Stimulated activated CD8-positive, alpha-beta memory T cell treated with anti-CD3 and anti-CD28 coated beads, Interleukin-2, amount 100 ng/mL, for 48 hours (primary cell): ENCODE measurements around the gene KIRREL1.
A peak's percentile ranks its signal among the peaks of the same experiment; 100 is the strongest.

Experiments
- DNase-seq, 2 donors: peaks; one replicate each; pipeline ENCODE4 v3.0.0-alpha.2; 2020; ENCODE audit warnings: low read depth in 2 of 2

Gene KIRREL1

GRCh38 chr1:157975228-157975950 is 18.1 kb upstream of the KIRREL1 start:
- no peak for DNase-seq

DNA sequence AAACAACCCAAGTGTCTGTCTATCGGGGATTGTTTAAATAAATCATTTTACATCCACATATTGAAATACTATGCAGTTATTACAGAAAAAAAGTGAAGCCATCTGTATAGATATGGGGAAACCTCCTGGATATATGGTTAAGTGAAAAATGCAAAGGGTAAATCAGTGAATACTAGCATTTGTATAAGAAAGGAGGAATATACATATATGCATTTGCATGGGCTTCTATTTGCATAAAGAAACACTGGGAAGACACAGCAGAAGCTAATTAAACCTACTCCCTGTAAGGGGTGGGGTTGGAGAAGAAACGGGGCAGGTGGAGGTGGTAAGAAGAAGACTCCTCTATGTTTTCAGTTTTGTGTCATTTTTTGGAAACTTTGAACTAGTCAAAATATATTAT is 16.6 kb upstream of the KIRREL1 start:
- DNase-seq, result no peak

DNA sequence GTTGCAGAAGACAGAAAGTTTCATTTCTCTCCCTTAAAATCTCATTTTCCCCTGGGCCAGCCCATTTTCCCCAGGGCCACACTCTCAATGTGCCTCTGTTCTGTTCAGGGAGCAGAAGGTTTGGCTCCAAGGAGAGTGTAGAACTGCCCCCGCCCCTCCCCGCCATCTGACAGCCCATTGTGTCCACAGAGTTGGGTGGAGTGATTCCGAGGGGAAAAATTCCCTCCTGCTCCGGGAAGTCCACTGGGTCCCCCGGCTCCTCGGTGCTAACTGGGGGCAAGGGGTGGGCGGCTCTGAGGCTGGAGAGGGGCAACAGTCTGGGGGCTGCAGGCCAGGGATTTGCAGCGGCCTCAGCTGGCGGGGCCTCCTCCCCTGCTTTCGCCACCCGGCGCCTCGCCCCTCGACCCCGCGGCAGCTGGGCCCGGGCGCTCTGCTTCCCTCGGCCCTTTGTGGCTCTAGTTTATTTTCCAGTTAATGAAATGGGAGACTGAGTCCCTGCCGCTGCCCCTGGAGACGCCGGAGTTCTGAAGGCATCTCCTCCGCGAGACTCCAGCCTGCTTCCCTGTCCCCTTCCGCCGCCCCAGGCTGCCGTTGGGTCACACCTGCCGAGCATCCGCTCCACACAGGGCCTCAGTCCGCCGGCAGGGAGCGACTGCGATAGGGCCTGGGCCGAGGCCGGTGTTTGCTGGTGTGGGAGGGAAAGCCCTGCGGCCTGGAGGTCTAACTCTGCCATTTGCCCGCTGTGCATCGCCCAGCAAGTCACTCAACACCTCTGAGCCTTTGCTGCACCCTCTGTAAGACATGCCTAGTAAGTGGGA is 14.7 kb upstream of the KIRREL1 start:
- no peak for DNase-seq

- no peak for DNase-seq
These were observed 11.3 kb upstream of the KIRREL1 start for GRCh38 chr1:157982136-157982535.

DNA sequence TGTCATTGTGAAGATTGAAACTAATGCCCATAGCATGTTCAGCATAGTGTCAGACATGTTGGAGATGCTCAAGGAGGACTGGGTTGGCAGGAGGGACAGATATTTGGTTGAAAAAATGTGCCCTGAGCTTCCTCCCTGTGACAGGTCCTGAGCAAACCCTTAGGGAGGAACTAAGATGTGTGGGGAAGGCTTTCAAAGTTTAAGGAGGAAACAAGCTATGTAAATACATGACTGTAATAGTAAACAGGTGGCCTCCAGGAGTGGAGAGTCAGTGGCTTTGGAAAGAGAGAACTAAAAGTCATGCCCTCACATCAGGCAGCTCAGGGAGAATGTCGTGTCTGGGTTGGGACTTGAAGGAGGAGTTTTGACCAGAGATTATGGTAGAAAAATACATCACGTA is 9.7 kb upstream of the KIRREL1 start:
- no peak for DNase-seq

DNA sequence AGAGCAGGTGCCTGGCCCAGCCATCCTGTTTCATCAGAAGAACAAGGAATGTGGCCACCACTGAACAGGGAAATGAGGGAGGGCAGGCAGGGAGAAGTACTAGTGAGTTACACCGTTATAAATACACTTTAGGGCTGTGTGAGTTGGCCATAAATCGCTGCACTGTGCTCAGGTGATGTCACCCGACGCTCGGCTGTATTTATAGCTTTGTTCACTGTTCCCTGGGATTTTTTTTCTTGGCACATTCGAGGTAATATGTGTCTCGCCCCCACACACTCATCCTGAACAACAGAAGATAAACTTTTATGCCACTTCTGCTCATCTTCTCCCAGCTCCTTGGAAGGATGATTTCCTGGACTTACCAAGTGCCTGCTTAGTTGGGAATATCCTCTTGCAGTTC is 9.0 kb upstream of the KIRREL1 start:
- no peak for DNase-seq

DNA sequence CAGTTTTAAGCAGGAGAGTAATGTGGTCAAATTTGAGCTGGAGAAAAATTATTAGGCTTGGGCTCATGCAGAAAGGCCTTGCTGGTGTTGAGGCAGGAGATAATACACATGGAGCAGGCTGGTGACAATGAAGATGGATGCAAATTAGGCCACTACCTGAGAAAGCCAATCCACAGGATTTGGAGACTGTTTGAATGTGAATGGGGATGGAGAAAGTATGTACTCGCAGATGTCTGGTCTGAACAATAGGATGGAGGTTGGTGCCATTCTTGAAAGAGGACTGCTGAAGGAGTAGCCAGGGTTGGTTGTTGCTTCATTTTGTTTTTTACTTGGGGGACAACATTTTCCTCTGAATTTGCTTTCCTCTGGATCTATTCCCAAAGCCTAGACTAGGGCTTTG is 8.0 kb upstream of the KIRREL1 start:
- DNase-seq, result no peak

DNA sequence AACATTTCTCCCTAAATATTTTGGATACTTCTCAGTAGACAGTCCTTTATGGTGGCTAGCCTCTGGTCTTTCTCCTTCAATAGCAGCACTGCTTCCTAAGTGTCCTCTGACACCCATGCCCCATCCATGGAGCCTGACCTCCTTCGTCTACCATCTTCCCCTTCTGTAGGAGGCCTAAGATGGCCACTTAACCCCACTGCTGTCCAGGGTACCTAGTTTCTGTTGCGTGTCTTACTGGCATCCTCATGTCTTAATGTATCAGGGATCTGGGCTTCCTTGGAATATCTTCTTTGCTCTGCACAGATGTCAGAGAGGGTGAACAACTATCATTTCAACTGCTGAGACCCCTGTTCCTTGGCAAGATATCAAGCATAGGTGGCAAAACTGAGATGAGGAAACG is 5.4 kb upstream of the KIRREL1 start:
- no peak for DNase-seq

DNA sequence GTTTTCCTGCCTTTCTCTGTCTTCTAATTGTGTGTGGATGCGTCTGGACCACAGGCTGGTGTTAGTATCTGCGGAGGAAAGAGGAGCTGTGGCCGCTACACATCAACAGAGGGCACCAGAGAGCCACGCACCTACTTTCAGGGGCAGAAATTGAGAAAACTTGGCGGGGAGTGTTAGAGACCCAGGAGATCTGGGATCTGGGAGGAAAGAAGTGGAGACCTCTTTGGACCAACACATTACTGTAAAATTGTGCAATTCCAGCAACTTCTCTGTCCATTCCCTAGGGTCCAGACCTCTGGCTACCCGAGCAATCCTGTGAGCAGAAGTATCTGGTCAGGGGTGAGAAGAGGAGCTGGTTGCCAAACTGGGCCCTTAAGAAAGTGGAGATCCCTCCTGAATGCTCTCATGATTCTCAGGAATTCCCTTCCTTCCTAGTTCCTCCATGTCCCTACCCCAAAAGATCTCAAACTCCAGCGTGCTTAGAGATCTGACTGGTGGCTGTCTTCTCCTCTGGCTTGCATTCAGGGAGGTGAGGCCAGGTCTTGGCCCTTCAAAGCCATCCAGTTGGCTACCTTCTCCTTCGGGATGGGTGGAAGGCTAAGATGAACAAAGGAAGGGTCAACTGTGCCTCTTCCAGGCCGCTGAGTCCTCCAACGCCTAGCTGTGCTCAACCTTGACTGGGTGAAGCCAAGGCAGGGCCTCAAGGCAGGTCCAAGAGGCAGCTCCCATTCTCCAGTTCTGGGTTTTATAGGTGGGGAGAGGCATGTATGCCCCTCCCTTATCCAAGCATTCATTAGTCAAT is 1.2 kb upstream of the KIRREL1 start:
- peak; percentile 10 to 39 for DNase-seq

- DNase-seq, result no peak
These were observed 655 bp upstream of the KIRREL1 start for GRCh38 chr1:157992833-157993146.

DNA sequence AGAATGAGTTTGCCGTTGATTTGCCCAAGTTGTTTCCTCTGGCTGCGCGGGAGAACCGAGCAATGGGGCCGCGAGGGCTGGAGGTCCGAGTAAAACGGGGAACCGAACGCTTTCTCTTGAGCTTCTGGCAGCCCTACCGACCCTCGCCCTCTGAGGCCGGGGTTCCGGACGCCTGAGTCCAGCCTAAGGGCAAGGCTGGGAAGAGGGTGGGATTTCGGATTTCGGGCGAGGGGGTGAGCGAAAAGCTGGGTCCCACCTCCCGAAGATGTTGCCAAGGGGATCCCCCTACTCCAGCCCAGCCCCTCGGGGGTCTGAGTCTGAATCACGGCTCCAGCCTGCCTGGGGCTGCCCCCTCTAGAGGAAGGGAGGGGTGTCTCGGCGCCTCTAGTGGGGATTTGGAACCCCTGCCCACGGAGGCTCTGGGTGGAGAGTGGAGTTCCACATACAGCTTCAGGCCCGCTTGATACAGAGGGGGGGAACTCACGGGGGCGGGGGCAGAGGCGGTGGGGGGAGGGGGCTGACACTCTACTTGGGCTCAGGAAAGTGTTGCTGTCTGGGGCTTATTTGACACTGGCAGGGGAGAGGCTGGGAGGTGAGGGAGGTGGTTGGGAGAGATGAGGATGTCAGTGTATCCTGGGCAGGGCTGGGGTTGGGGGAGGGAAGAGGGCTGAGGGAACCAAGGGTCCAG is 617 bp downstream of the KIRREL1 start:
- DNase-seq, result no peak

- DNase-seq, result no peak
These were observed 1.5 kb downstream of the KIRREL1 start for GRCh38 chr1:157994704-157995582.

GRCh38 chr1:157995583-157996169 is 2.2 kb downstream of the KIRREL1 start:
- DNase-seq, result no peak

DNA sequence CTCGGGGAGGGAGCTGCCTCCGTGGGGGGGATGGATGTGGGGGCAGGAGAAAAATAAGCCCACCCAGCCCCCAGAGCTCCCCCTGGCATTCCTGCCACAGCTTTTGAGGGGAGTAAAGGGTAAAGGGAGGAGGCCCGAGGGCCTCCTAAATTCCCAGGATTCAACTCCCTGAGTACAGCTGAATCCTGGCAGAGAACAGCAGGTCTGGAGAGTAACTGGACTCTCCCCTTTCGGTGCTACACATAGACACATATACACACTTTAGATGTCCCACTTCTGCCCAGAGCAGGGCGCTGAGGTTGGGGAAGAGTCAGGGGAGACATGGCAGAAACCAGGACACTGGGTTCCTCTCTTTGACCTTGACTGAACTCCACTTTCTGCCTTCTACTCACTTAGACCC is 3.0 kb downstream of the KIRREL1 start:
- no peak for DNase-seq

- DNase-seq, result no peak
These were observed 7.1 kb downstream of the KIRREL1 start for GRCh38 chr1:158000507-158000906.

GRCh38 chr1:158002022-158002630 is 8.7 kb downstream of the KIRREL1 start:
- no peak for DNase-seq

- DNase-seq, result no peak
These were observed 9.4 kb downstream of the KIRREL1 start for GRCh38 chr1:158002631-158003405.

DNA sequence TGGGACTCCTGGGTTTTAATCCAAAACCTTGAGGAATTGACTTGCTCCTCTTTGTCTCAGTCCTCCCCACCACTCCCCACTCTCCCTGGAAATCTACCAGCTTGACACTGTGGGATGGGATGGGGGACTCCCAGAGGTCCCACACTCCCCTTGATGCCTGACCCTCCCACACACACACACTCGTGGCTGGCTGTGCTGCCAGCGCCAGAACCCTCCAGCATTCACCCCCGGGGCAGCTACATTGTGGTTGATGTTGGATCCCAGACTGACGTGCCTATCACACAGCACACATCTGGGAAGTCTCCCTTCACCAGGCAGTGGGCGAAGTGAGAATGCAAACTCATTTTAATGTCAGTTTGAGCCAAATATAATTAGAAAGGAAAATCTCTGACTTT is 10.0 kb downstream of the KIRREL1 start:
- DNase-seq, result no peak

GRCh38 chr1:158005224-158005623 is 11.8 kb downstream of the KIRREL1 start:
- no peak for DNase-seq
